IMR-90 (cell line): ENCODE measurements around the gene AKAP6. TPM values are rescaled to one million over a fixed set of nuclear protein-coding genes. Genes with fewer than 3 reads are reported as not detected.

Source experiments
- ATAC-seq: fragments of 200-7000 bp; cut with Tn5 transposase; 2 replicates; pipeline ENCODE4 v1.9.1; 2020; ENCODE audit warnings: low read depth, mild to moderate bottlenecking, moderate library complexity
- BruUV-seq: library from RNA; stranded (reverse); fragments of 400-500 nt; replicated peaks from 2 replicates; lab custom pipeline; 2021; lab: Mats Ljungman, UMichigan
- CTCF ChIA-PET: fragments of 300-600 bp; formaldehyde crosslinking; extraction: SDS; loops from one replicate; lab custom pipeline; 2021; ENCODE audit warnings: antibody characterized with exemption; lab: Yijun Ruan, JAX
- POLR2A ChIA-PET: fragments of 300-600 bp; sonication (Branson Sonifier 250); formaldehyde crosslinking; loops from one replicate; lab custom pipeline; 2022; ENCODE audit warnings: antibody characterized with exemption; ENCODE audit not compliant: unreplicated experiment; lab: Charles Lee
- DNase-seq: peaks from one replicate; pipeline ENCODE4 v3.0.0; 2013
- H2AFZ ChIP-seq: replicated peaks from 2 replicates; pipeline ENCODE3; 2013; ENCODE audit warnings: low read length, mild to moderate bottlenecking; ENCODE audit not compliant: poor library complexity
- H2AK5ac ChIP-seq: 2 replicates; pipeline ENCODE4 v1.6.1; 2013; ENCODE audit warnings: low read depth, low read length, inconsistent platforms
- H2AK9ac ChIP-seq: replicated peaks from 2 replicates; pipeline ENCODE3; 2013; ENCODE audit warnings: mild to moderate bottlenecking, low read depth, low read length, moderate library complexity; ENCODE audit not compliant: poor library complexity
- H2BK120ac ChIP-seq: 2 replicates; pipeline ENCODE4 v1.6.1; 2013; ENCODE audit warnings: low read depth, low read length, inconsistent platforms
- H2BK15ac ChIP-seq: 3 replicates; pipeline ENCODE4 v1.6.1; 2013; ENCODE audit warnings: low read depth, low read length, inconsistent platforms
- H2BK20ac ChIP-seq: 2 replicates; pipeline ENCODE4 v1.6.1; 2013; ENCODE audit warnings: low read depth, mild to moderate bottlenecking, inconsistent platforms, low read length, moderate library complexity
- H2BK5ac ChIP-seq: 2 replicates; pipeline ENCODE4 v1.6.1; 2013; ENCODE audit warnings: mild to moderate bottlenecking, low read depth, low read length, inconsistent platforms; ENCODE audit not compliant: poor library complexity, severe bottlenecking
- H3K14ac ChIP-seq: replicated peaks from 2 replicates; pipeline ENCODE4 v1.6.1; 2013; ENCODE audit warnings: low read depth, low read length, inconsistent platforms
- H3K18ac ChIP-seq: 2 replicates; pipeline ENCODE4 v1.6.1; 2013; ENCODE audit warnings: low read depth, low read length, control low read depth
- H3K23ac ChIP-seq: 2 replicates; pipeline ENCODE4 v1.6.1; 2013; ENCODE audit warnings: low read depth, low read length, inconsistent platforms
- H3K27ac ChIP-seq: 2 replicates; pipeline ENCODE4 v1.5.1; 2013; ENCODE audit warnings: mild to moderate bottlenecking, control low read depth, low read length; ENCODE audit not compliant: insufficient read depth
- H3K27me3 ChIP-seq: 2 replicates; pipeline ENCODE4 v1.6.1; 2013; ENCODE audit warnings: low read length; ENCODE audit not compliant: control insufficient read depth, insufficient read depth
- H3K36me3 ChIP-seq: 2 replicates; pipeline ENCODE4 v1.6.1; 2013; ENCODE audit warnings: low read length, mixed read lengths; ENCODE audit not compliant: control insufficient read depth, insufficient read depth
- H3K4ac ChIP-seq: 2 replicates; pipeline ENCODE4 v1.6.1; 2013; ENCODE audit warnings: low read depth, low read length, inconsistent platforms
- H3K4me1 ChIP-seq: 2 replicates; pipeline ENCODE4 v1.6.1; 2013; ENCODE audit warnings: low read length, mixed read lengths; ENCODE audit not compliant: control insufficient read depth, insufficient read depth
- H3K4me2 ChIP-seq: 2 replicates; pipeline ENCODE4 v1.6.1; 2013; ENCODE audit warnings: low read depth, mild to moderate bottlenecking, control low read depth, low read length, moderate library complexity
- H3K4me3 ChIP-seq: 2 replicates; pipeline ENCODE4 v1.5.1; 2013; ENCODE audit warnings: low read depth, mild to moderate bottlenecking, control low read depth, low read length, moderate library complexity; ENCODE audit not compliant: insufficient read depth
- H3K56ac ChIP-seq: 2 replicates; pipeline ENCODE4 v1.6.1; 2013; ENCODE audit warnings: low read length, inconsistent platforms; ENCODE audit not compliant: insufficient read depth; ENCODE audit errors: extremely low read depth
- H3K79me1 ChIP-seq, 2 experiments: 2 replicates each; pipeline ENCODE4 v1.6.1; 2013; ENCODE audit warnings: low read length in 2 of 2, inconsistent platforms in 1 of 2, low read depth in 1 of 2
- H3K9ac ChIP-seq: 2 replicates; pipeline ENCODE4 v1.6.1; 2013; ENCODE audit warnings: low read depth, low read length, control low read depth
- H3K9me1 ChIP-seq: 2 replicates; pipeline ENCODE4 v1.6.1; 2013; ENCODE audit warnings: low read length, inconsistent platforms; ENCODE audit not compliant: insufficient read depth
- H3K9me3 ChIP-seq: 2 replicates; pipeline ENCODE4 v1.6.1; 2013; ENCODE audit warnings: low read length; ENCODE audit not compliant: control insufficient read depth, insufficient read depth
- H4K20me1 ChIP-seq: 2 replicates; pipeline ENCODE4 v1.6.1; 2013; ENCODE audit warnings: low read length, inconsistent platforms; ENCODE audit not compliant: insufficient read depth
- H4K5ac ChIP-seq: 2 replicates; pipeline ENCODE4 v1.6.1; 2013; ENCODE audit warnings: mild to moderate bottlenecking, low read depth, low read length, control low read depth
- H4K8ac ChIP-seq, 2 experiments: 2 replicates each; pipeline ENCODE4 v1.6.1; 2013; ENCODE audit warnings: low read depth in 2 of 2, low read length in 2 of 2, control low read depth in 1 of 2, inconsistent platforms in 1 of 2
- H4K91ac ChIP-seq: 2 replicates; pipeline ENCODE4 v1.6.1; 2013; ENCODE audit warnings: low read depth, low read length, inconsistent platforms; ENCODE audit not compliant: insufficient read depth
- MAFK ChIP-seq: IDR thresholded peaks from 2 replicates; pipeline ENCODE4 v1.6.1; 2012; ENCODE audit warnings: low read depth, low read length, improper control_type of control experiment
- MAZ ChIP-seq: IDR thresholded peaks from 2 replicates; pipeline ENCODE4 v1.6.1; 2012; ENCODE audit warnings: low read depth, mild to moderate bottlenecking, low read length, improper control_type of control experiment, moderate library complexity, borderline replicate concordance
- MXI1 ChIP-seq: IDR thresholded peaks from 2 replicates; pipeline ENCODE4 v1.6.1; 2012; ENCODE audit warnings: low read depth, mild to moderate bottlenecking, low read length, moderate library complexity, borderline replicate concordance
- NFE2L2 ChIP-seq: fragments of 150-350 bp; IDR thresholded peaks from 2 replicates; pipeline ENCODE4 v1.6.1; 2016; ENCODE audit warnings: low read depth, mild to moderate bottlenecking, low read length
- RAD21 ChIP-seq: IDR thresholded peaks from 2 replicates; pipeline ENCODE4 v1.6.1; 2012; ENCODE audit warnings: low read length, improper control_type of control experiment
- RCOR1 ChIP-seq: IDR thresholded peaks from 2 replicates; pipeline ENCODE4 v1.6.1; 2012; ENCODE audit warnings: mild to moderate bottlenecking, low read length, improper control_type of control experiment; ENCODE audit not compliant: insufficient replicate concordance
- SMC3 ChIP-seq: fragments of 150-350 bp; IDR thresholded peaks from 2 replicates; pipeline ENCODE4 v1.6.1; 2016; ENCODE audit warnings: low read depth, mild to moderate bottlenecking, antibody characterized with exemption, low read length, moderate library complexity
- WGBS, 2 experiments: methylation state at CpG; one replicate each; pipeline versions ENCODE4 v1.1.5 to v1.1.7; 2013; ENCODE audit warnings: missing lambda C conversion rate in 2 of 2; ENCODE audit not compliant: insufficient read length in 1 of 2; ENCODE audit errors: extremely low coverage in 2 of 2; 5-methylcytosine and 5-hydroxymethylcytosine counted together
- dilution Hi-C: fragments of 300-500 bp; cut with HindIII; formaldehyde crosslinking; loops from one replicate; pipeline ENCODE4 v1.14.3; 2018; ENCODE audit warnings: low sequenced_read_pairs; ENCODE audit not compliant: unreplicated experiment
- in situ Hi-C: fragments of 300-500 bp; cut with MboI; formaldehyde crosslinking; loops from 3 replicates; pipeline ENCODE4 v1.14.3; 2019; ENCODE audit warnings: low sequenced_read_pairs, inconsistent platforms, mixed read lengths
- intact Hi-C: fragments of 100-400 bp; cut with micrococcal nuclease; formaldehyde crosslinking; loops from 2 replicates; pipeline ENCODE4 v1.10.0; 2022
- polyA plus RNA-seq, 3 experiments: library from polyadenylated mRNA; depleted of rRNA; stranded (reverse); fragments of >200 nt; gene quantifications; 2 replicates each; pipeline ENCODE4 v1.2.3, GENCODE V29; 2012; ENCODE audit warnings: low replicate concordance in 1 of 3
- total RNA-seq: library from RNA; depleted of rRNA; stranded (reverse); fragments of >200 nt; gene quantifications from 2 replicates; pipeline ENCODE4 v1.2.3, GENCODE V29; 2012
- TF ChIP-seq, protein P1 (sequence below): conservative IDR thresholded peaks from 2 replicates; pipeline ENCODE4 v1.5.1; 2012; ENCODE audit warnings: mild to moderate bottlenecking, low read depth, low read length, improper control_type of control experiment

The AKAP6 gene
- total and polyA plus RNA-seq, 2 of the 4 experiments (the other 2 are of a cell fraction): 0.22 to 1.6 TPM

DNA sequence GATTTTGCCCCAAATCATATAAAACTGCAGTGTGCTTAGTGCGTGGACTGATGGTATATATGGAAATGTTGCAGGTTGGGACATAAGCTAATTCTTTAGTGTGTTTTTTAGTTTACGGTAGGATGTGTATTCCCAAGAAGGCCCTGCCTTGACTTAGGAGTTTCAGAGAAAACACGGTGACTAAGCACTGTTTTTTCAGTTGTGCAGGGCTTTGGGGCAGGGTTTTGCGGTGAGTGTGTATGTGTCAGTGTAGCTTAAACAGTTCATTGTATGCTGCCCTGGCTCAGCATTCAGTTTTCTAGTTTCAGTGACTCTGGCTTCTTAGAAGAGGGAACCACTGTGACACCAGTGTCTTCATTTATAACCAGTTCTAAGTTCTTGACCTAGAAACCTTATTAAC, 101.2 kb downstream of the AKAP6 start:
- no peak overlapping the region for H2AK9ac ChIP-seq
- no peak overlapping the region for H4K91ac ChIP-seq
- no peaks in the 10 kb centered on the region for H3K36me3 ChIP-seq
- no peak overlapping the region for H3K27ac ChIP-seq
- H3K4me2 ChIP-seq: no peak overlapping the region
- no peak overlapping the region for H3K14ac ChIP-seq
- no peak overlapping the region for H3K23ac ChIP-seq
- H3K18ac ChIP-seq: no peak overlapping the region
- POLR2A ChIA-PET: no interaction called here
- WGBS, 2 experiments: no CpG with 5 or more reads among the region's 4 CpGs
- no peak overlapping the region for H2AFZ ChIP-seq
- no peaks in the 10 kb centered on the region for H3K27me3 ChIP-seq
- H3K9me3 ChIP-seq: no peaks in the 10 kb centered on the region
- H3K79me1 ChIP-seq: no peaks in the 10 kb centered on the region
- intact Hi-C loops (no loop called here), in situ Hi-C loops (no loop called here), dilution Hi-C loops (no loop called here)
- H2BK15ac ChIP-seq: no peak overlapping the region
- H3K4me1 ChIP-seq: peaks cover 2% of the 10 kb centered on the region; the same call in 1 of the 2 replicates
- no peak overlapping the region for H2AK5ac ChIP-seq
- H3K9me1 ChIP-seq: no peaks in the 10 kb centered on the region
- H3K56ac ChIP-seq: no peak overlapping the region
- CTCF ChIA-PET: interaction anchor here (0.8 kb wide), 1 partner anchor 16 kb away, joined by 3 read pairs; no protein-coding TSS in a partner anchor
- H3K4ac ChIP-seq: no peak overlapping the region
- TF ChIP-seq RCOR1 (no peak), MAZ (no peak), NFE2L2 (peak; percentile 18; the same call in 1 of the 2 replicates), MXI1 (no peak), MAFK (no peak), SMC3 (no peak), RAD21 (no peak)
- TF ChIP-seq, protein P1, sequence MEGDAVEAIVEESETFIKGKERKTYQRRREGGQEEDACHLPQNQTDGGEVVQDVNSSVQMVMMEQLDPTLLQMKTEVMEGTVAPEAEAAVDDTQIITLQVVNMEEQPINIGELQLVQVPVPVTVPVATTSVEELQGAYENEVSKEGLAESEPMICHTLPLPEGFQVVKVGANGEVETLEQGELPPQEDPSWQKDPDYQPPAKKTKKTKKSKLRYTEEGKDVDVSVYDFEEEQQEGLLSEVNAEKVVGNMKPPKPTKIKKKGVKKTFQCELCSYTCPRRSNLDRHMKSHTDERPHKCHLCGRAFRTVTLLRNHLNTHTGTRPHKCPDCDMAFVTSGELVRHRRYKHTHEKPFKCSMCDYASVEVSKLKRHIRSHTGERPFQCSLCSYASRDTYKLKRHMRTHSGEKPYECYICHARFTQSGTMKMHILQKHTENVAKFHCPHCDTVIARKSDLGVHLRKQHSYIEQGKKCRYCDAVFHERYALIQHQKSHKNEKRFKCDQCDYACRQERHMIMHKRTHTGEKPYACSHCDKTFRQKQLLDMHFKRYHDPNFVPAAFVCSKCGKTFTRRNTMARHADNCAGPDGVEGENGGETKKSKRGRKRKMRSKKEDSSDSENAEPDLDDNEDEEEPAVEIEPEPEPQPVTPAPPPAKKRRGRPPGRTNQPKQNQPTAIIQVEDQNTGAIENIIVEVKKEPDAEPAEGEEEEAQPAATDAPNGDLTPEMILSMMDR: no peak
- H3K4me3 ChIP-seq: no peak overlapping the region
- H2BK120ac ChIP-seq: no peak overlapping the region
- H4K5ac ChIP-seq: no peak overlapping the region
- ATAC-seq: peak; percentile 48; the same call in 1 of the 2 replicates
- no peak overlapping the region for H4K8ac ChIP-seq
- no TSS peak for BruUV-seq
- H2BK20ac ChIP-seq: no peak overlapping the region
- no peak overlapping the region for H2BK5ac ChIP-seq
- no peaks in the 10 kb centered on the region for H4K20me1 ChIP-seq
- peak; percentile 69 for DNase-seq
- no peak overlapping the region for H3K9ac ChIP-seq
